Measurements from ENCODE around the gene AFTPH. TPM values are rescaled to one million over a fixed set of nuclear protein-coding genes. Genes with fewer than 3 reads are reported as not detected.

Gene AFTPH
- total RNA-seq, 6 experiments from 2014 or later = 14.9 to 24.4 (median 19.8) TPM

GRCh38 chr2:64605026-64605471 lies 80.9 kb downstream of the AFTPH start:
- no peak overlapping the region for H3K4me3 ChIP-seq
- TF ChIP-seq POLR2A (IDR thresholded peaks at IDR 0.05) = no peak
- no peak for TF ChIP-seq CTCF (IDR thresholded peaks at IDR 0.05)
- peaks cover 0 to 19% (median 7%) of the 10 kb centered on the region in 4 donors for H3K4me1 ChIP-seq
- no peak for ATAC-seq
- H3K9me3 ChIP-seq = no peaks in the 10 kb centered on the region
- WGBS (ENCODE audit: insufficient coverage, low coverage, low lambda C conversion rate, missing lambda C conversion rate) = 49% methylated on average over 5 of the region's 6 CpGs
- H3K36me3 ChIP-seq = no peaks in the 10 kb centered on the region
- intact Hi-C loops (cut with DNase I) = no loop called here
- no peak overlapping the region for H3K27ac ChIP-seq
- no peaks in the 10 kb centered on the region for H3K27me3 ChIP-seq
- DNase-seq = no peak

- TF ChIP-seq CTCF (IDR thresholded peaks at IDR 0.05) (no peak), POLR2A (IDR thresholded peaks at IDR 0.05) (no peak)
- Histone ChIP-seq H3K36me3 (no peaks in the 10 kb centered on the region), H3K4me1 (peaks cover 0 to 18% (median 7%) of the 10 kb centered on the region in 4 donors), H3K27ac (peak overlapping the region; percentile 1 to 63 (median 33)), H3K9me3 (no peaks in the 10 kb centered on the region), H3K4me3 (no peak overlapping the region), H3K27me3 (no peaks in the 10 kb centered on the region)
- 76% methylated on average over 5 of the region's 5 CpGs for WGBS (ENCODE audit: insufficient coverage, low coverage, low lambda C conversion rate, missing lambda C conversion rate)
- intact Hi-C loops (cut with DNase I) = no loop called here
- DNase-seq (no peak), ATAC-seq (peak in 1 of 4 donors; percentile 1)
These were observed 81.9 kb downstream of the AFTPH start for GRCh38 chr2:64605991-64606478.

- DNase-seq = peak; percentile 85 to 87 (median 86)
- no peaks in the 10 kb centered on the region for H3K36me3 ChIP-seq
- peaks cover 0 to 16% (median 7%) of the 10 kb centered on the region in 4 donors for H3K4me1 ChIP-seq
- H3K9me3 ChIP-seq = no peaks in the 10 kb centered on the region
- no peaks in the 10 kb centered on the region for H3K27me3 ChIP-seq
- WGBS (ENCODE audit: insufficient coverage, low coverage, low lambda C conversion rate, missing lambda C conversion rate) = 30% methylated on average over 4 of the region's 21 CpGs
- TF ChIP-seq CTCF (IDR thresholded peaks at IDR 0.05) (no peak), POLR2A (IDR thresholded peaks at IDR 0.05) (no peak)
- peak overlapping the region; percentile 62 to 74 (median 63) for H3K27ac ChIP-seq
- peak; percentile 84 to 94 (median 90) for ATAC-seq
- no peak overlapping the region for H3K4me3 ChIP-seq
- intact Hi-C loops (cut with DNase I) = no loop called here
These were observed 82.6 kb downstream of the AFTPH start for GRCh38 chr2:64606479-64607363.

- no peak overlapping the region for H3K4me3 ChIP-seq
- DNase-seq (no peak), ATAC-seq (no peak)
- H3K27me3 ChIP-seq = no peaks in the 10 kb centered on the region
- no peak overlapping the region for H3K27ac ChIP-seq
- H3K36me3 ChIP-seq = no peaks in the 10 kb centered on the region
- TF ChIP-seq POLR2A (IDR thresholded peaks at IDR 0.05) = no peak
- H3K4me1 ChIP-seq = peaks cover 0 to 16% (median 7%) of the 10 kb centered on the region in 4 donors
- H3K9me3 ChIP-seq = no peaks in the 10 kb centered on the region
- intact Hi-C loops (cut with DNase I) = no loop called here
- WGBS (ENCODE audit: insufficient coverage, low coverage, low lambda C conversion rate, missing lambda C conversion rate) = 86% methylated on average over 9 of the region's 18 CpGs
These were observed 83.5 kb downstream of the AFTPH start for GRCh38 chr2:64607381-64608304.

Data from right lobe of liver (tissue), 6 donors.